ENCODE measurements around the gene PARPBP.
"Not testable (repeated sequence)": the region's sequence is repeated elsewhere in the genome, so short reads cannot be mapped to it uniquely, and the experiment has no call there.

DNA sequence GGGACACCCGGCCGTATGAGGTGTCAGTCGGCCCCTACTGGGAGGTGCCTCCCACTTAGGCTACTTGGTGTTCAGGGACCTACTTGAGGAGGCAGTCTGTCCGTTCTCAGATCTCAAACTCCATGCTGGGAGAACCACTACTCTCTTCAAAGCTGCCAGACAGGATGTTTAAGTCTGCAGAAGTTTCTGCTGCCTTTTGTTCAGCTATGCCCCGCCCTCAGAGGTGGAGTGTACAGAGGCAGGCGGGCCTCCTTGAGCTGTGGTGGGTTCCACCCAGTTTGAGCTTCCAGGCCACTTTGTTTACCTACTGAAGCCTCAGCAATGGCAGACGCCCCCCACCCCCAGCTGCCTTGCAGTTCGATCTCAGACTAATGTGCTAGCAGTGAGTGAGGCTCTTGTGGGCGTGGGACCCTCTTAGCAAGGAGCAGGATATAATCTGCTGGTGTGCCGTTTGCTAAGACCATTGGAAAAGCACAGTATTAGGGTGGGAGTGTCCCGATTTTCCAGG, 22.9 kb downstream of the PARPBP start:
- TF ChIP-seq, protein P1, sequence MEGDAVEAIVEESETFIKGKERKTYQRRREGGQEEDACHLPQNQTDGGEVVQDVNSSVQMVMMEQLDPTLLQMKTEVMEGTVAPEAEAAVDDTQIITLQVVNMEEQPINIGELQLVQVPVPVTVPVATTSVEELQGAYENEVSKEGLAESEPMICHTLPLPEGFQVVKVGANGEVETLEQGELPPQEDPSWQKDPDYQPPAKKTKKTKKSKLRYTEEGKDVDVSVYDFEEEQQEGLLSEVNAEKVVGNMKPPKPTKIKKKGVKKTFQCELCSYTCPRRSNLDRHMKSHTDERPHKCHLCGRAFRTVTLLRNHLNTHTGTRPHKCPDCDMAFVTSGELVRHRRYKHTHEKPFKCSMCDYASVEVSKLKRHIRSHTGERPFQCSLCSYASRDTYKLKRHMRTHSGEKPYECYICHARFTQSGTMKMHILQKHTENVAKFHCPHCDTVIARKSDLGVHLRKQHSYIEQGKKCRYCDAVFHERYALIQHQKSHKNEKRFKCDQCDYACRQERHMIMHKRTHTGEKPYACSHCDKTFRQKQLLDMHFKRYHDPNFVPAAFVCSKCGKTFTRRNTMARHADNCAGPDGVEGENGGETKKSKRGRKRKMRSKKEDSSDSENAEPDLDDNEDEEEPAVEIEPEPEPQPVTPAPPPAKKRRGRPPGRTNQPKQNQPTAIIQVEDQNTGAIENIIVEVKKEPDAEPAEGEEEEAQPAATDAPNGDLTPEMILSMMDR (IDR thresholded peaks at IDR 0.05 in 4 of 5, conservative IDR thresholded peaks at IDR 0.05 in 1 of 5), result not testable (repeated sequence)
- not testable (repeated sequence) for TF ChIP-seq POLR2A (IDR thresholded peaks at IDR 0.05)

All from gastrocnemius medialis (tissue), 4 donors.